ENCODE data around the gene DIP2C.
"Not testable (repeated sequence)": the region's sequence is repeated elsewhere in the genome, so short reads cannot be mapped to it uniquely, and the experiment has no call there.

Gene DIP2C

GRCh38 chr10:584497-585290 is 104.8 kb downstream of the DIP2C start:
- not testable (repeated sequence) for H3K27ac ChIP-seq (ENCODE audit: low read depth in 2 of 2, low read length in 2 of 2); H3K4me1 ChIP-seq (ENCODE audit: control insufficient read depth in 2 of 2, insufficient read depth in 2 of 2, low read length in 2 of 2); H3K9ac ChIP-seq (ENCODE audit: low read depth in 1 of 2, low read length in 2 of 2); H3K9me3 ChIP-seq (ENCODE audit: control insufficient read depth in 2 of 2, low read length in 2 of 2); H3K27me3 ChIP-seq (ENCODE audit: control insufficient read depth in 2 of 2, insufficient read depth in 2 of 2, low read length in 2 of 2); H3K4me3 ChIP-seq (ENCODE audit: low read length in 2 of 2); H3K36me3 ChIP-seq (ENCODE audit: control insufficient read depth in 2 of 2, insufficient read depth in 2 of 2, low read length in 2 of 2)

GRCh38 chr10:583433-583832 is 106.0 kb downstream of the DIP2C start:
- Histone ChIP-seq H3K4me3 (ENCODE audit: low read length in 2 of 2) (no peak overlapping the region), H3K27me3 (ENCODE audit: control insufficient read depth in 2 of 2, insufficient read depth in 2 of 2, low read length in 2 of 2) (no peaks in the 10 kb centered on the region), H3K9me3 (ENCODE audit: control insufficient read depth in 2 of 2, low read length in 2 of 2) (no peaks in the 10 kb centered on the region), H3K9ac (ENCODE audit: low read depth in 1 of 2, low read length in 2 of 2) (no peak overlapping the region), H3K4me1 (ENCODE audit: control insufficient read depth in 2 of 2, insufficient read depth in 2 of 2, low read length in 2 of 2) (no peaks in the 10 kb centered on the region), H3K36me3 (ENCODE audit: control insufficient read depth in 2 of 2, insufficient read depth in 2 of 2, low read length in 2 of 2) (no peaks in the 10 kb centered on the region), H3K27ac (ENCODE audit: low read depth in 2 of 2, low read length in 2 of 2) (no peak overlapping the region)

- Histone ChIP-seq H3K4me1 (ENCODE audit: control insufficient read depth in 2 of 2, insufficient read depth in 2 of 2, low read length in 2 of 2) (no peaks in the 10 kb centered on the region), H3K27ac (ENCODE audit: low read depth in 2 of 2, low read length in 2 of 2) (no peak overlapping the region), H3K36me3 (ENCODE audit: control insufficient read depth in 2 of 2, insufficient read depth in 2 of 2, low read length in 2 of 2) (no peaks in the 10 kb centered on the region), H3K27me3 (ENCODE audit: control insufficient read depth in 2 of 2, insufficient read depth in 2 of 2, low read length in 2 of 2) (no peaks in the 10 kb centered on the region), H3K9me3 (ENCODE audit: control insufficient read depth in 2 of 2, low read length in 2 of 2) (no peaks in the 10 kb centered on the region), H3K4me3 (ENCODE audit: low read length in 2 of 2) (no peak overlapping the region), H3K9ac (ENCODE audit: low read depth in 1 of 2, low read length in 2 of 2) (no peak overlapping the region)
These were observed 107.6 kb downstream of the DIP2C start for GRCh38 chr10:581776-582330.

- H3K4me3 ChIP-seq (ENCODE audit: low read length in 2 of 2), result no peak overlapping the region
- H3K36me3 ChIP-seq (ENCODE audit: control insufficient read depth in 2 of 2, insufficient read depth in 2 of 2, low read length in 2 of 2), result no peaks in the 10 kb centered on the region
- no peaks in the 10 kb centered on the region for H3K4me1 ChIP-seq (ENCODE audit: control insufficient read depth in 2 of 2, insufficient read depth in 2 of 2, low read length in 2 of 2)
- H3K27me3 ChIP-seq (ENCODE audit: control insufficient read depth in 2 of 2, insufficient read depth in 2 of 2, low read length in 2 of 2), result no peaks in the 10 kb centered on the region
- no peaks in the 10 kb centered on the region for H3K9me3 ChIP-seq (ENCODE audit: control insufficient read depth in 2 of 2, low read length in 2 of 2)
- H3K9ac ChIP-seq (ENCODE audit: low read depth in 1 of 2, low read length in 2 of 2), result no peak overlapping the region
- H3K27ac ChIP-seq (ENCODE audit: low read depth in 2 of 2, low read length in 2 of 2), result no peak overlapping the region
These were observed 108.7 kb downstream of the DIP2C start for GRCh38 chr10:580778-581177.

GRCh38 chr10:576130-576465 is 113.4 kb downstream of the DIP2C start:
- no peak overlapping the region for H3K9ac ChIP-seq (ENCODE audit: low read depth in 1 of 2, low read length in 2 of 2)
- no peaks in the 10 kb centered on the region for H3K27me3 ChIP-seq (ENCODE audit: control insufficient read depth in 2 of 2, insufficient read depth in 2 of 2, low read length in 2 of 2)
- H3K4me3 ChIP-seq (ENCODE audit: low read length in 2 of 2), result no peak overlapping the region
- H3K9me3 ChIP-seq (ENCODE audit: control insufficient read depth in 2 of 2, low read length in 2 of 2), result no peaks in the 10 kb centered on the region
- H3K36me3 ChIP-seq (ENCODE audit: control insufficient read depth in 2 of 2, insufficient read depth in 2 of 2, low read length in 2 of 2), result no peaks in the 10 kb centered on the region
- no peaks in the 10 kb centered on the region for H3K4me1 ChIP-seq (ENCODE audit: control insufficient read depth in 2 of 2, insufficient read depth in 2 of 2, low read length in 2 of 2)
- no peak overlapping the region for H3K27ac ChIP-seq (ENCODE audit: low read depth in 2 of 2, low read length in 2 of 2)

- Histone ChIP-seq H3K9ac (ENCODE audit: low read depth in 1 of 2, low read length in 2 of 2) (no peak overlapping the region), H3K9me3 (ENCODE audit: control insufficient read depth in 2 of 2, low read length in 2 of 2) (no peaks in the 10 kb centered on the region), H3K4me1 (ENCODE audit: control insufficient read depth in 2 of 2, insufficient read depth in 2 of 2, low read length in 2 of 2) (no peaks in the 10 kb centered on the region), H3K27me3 (ENCODE audit: control insufficient read depth in 2 of 2, insufficient read depth in 2 of 2, low read length in 2 of 2) (no peaks in the 10 kb centered on the region), H3K27ac (ENCODE audit: low read depth in 2 of 2, low read length in 2 of 2) (no peak overlapping the region), H3K36me3 (ENCODE audit: control insufficient read depth in 2 of 2, insufficient read depth in 2 of 2, low read length in 2 of 2) (no peaks in the 10 kb centered on the region), H3K4me3 (ENCODE audit: low read length in 2 of 2) (no peak overlapping the region)
These were observed 113.9 kb downstream of the DIP2C start for GRCh38 chr10:575402-576129.

GRCh38 chr10:572696-573095 is 116.8 kb downstream of the DIP2C start:
- Histone ChIP-seq H3K27me3 (ENCODE audit: control insufficient read depth in 2 of 2, insufficient read depth in 2 of 2, low read length in 2 of 2) (no peaks in the 10 kb centered on the region), H3K36me3 (ENCODE audit: control insufficient read depth in 2 of 2, insufficient read depth in 2 of 2, low read length in 2 of 2) (no peaks in the 10 kb centered on the region), H3K4me1 (ENCODE audit: control insufficient read depth in 2 of 2, insufficient read depth in 2 of 2, low read length in 2 of 2) (no peaks in the 10 kb centered on the region), H3K9ac (ENCODE audit: low read depth in 1 of 2, low read length in 2 of 2) (no peak overlapping the region), H3K4me3 (ENCODE audit: low read length in 2 of 2) (no peak overlapping the region), H3K27ac (ENCODE audit: low read depth in 2 of 2, low read length in 2 of 2) (no peak overlapping the region), H3K9me3 (ENCODE audit: control insufficient read depth in 2 of 2, low read length in 2 of 2) (peaks cover 0 to 2% of the 10 kb centered on the region in 2 donors)

GRCh38 chr10:571688-572451 is 117.6 kb downstream of the DIP2C start:
- no peak overlapping the region for H3K4me3 ChIP-seq (ENCODE audit: low read length in 2 of 2)
- H3K9me3 ChIP-seq (ENCODE audit: control insufficient read depth in 2 of 2, low read length in 2 of 2), result peaks cover 0 to 2% of the 10 kb centered on the region in 2 donors
- H3K27ac ChIP-seq (ENCODE audit: low read depth in 2 of 2, low read length in 2 of 2), result no peak overlapping the region
- no peaks in the 10 kb centered on the region for H3K4me1 ChIP-seq (ENCODE audit: control insufficient read depth in 2 of 2, insufficient read depth in 2 of 2, low read length in 2 of 2)
- H3K36me3 ChIP-seq (ENCODE audit: control insufficient read depth in 2 of 2, insufficient read depth in 2 of 2, low read length in 2 of 2), result no peaks in the 10 kb centered on the region
- no peak overlapping the region for H3K9ac ChIP-seq (ENCODE audit: low read depth in 1 of 2, low read length in 2 of 2)
- no peaks in the 10 kb centered on the region for H3K27me3 ChIP-seq (ENCODE audit: control insufficient read depth in 2 of 2, insufficient read depth in 2 of 2, low read length in 2 of 2)

- Histone ChIP-seq H3K4me1 (ENCODE audit: control insufficient read depth in 2 of 2, insufficient read depth in 2 of 2, low read length in 2 of 2) (no peaks in the 10 kb centered on the region), H3K27ac (ENCODE audit: low read depth in 2 of 2, low read length in 2 of 2) (no peak overlapping the region), H3K36me3 (ENCODE audit: control insufficient read depth in 2 of 2, insufficient read depth in 2 of 2, low read length in 2 of 2) (no peaks in the 10 kb centered on the region), H3K27me3 (ENCODE audit: control insufficient read depth in 2 of 2, insufficient read depth in 2 of 2, low read length in 2 of 2) (no peaks in the 10 kb centered on the region), H3K9ac (ENCODE audit: low read depth in 1 of 2, low read length in 2 of 2) (no peak overlapping the region), H3K9me3 (ENCODE audit: control insufficient read depth in 2 of 2, low read length in 2 of 2) (peaks cover 0 to 2% of the 10 kb centered on the region in 2 donors), H3K4me3 (ENCODE audit: low read length in 2 of 2) (no peak overlapping the region)
These were observed 118.3 kb downstream of the DIP2C start for GRCh38 chr10:571166-571565.

All from mucosa of rectum (tissue), 2 donors.